ENCODE data around the gene ADAM11.

The ADAM11 gene

DNA sequence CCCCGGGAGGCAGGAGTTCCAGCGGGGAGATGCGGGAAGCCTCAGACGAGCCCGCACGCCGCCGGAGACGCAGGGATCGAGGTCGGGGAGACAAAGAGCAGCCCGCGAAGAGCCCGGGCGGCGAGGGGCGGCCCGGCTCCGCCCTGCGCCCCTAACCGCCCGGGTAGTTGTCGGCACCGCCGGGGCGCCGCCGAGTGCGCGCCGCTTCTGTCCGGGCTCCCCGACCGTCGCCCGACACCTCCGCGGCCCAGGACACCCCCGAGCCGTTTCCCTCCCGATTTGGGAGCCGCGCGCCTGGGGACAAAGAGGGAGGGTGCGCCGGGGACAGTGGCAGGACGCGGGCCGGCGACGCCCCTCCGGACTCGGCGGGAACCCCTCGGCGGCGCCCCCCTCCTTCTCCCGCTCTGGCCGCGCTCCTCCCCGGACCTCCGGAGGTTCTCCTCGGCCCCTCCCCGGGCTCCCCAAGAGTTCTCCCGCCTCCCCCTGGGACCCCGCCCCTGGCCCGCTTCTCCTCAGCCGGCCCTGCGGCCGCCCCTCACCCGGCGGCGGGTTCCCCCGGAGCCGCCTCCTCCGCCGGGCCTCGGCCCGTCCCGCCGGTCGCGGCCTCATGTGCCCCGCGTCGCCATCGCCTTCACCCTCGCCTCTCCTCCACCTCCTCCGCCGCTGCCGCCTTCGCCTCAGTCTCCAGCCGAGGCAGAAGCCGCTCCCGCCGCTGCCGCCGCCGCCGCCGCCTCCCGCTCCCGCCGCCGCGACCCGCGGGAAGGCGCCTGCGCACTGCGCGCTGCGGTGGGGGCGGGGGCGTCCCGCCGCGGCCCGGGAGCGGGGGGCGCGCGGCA lies 71.0 kb downstream of the ADAM11 start, which contains the start of gene GJC1:
GJC1 (minus strand) TSS at position 765 of the 836 bp plus-strand sequence. CDS start 24,470 bp downstream, outside the sequence.
- DNase-seq (ENCODE audit: extremely low read depth in 1 of 2, low read depth in 1 of 2) = no peak

DNA sequence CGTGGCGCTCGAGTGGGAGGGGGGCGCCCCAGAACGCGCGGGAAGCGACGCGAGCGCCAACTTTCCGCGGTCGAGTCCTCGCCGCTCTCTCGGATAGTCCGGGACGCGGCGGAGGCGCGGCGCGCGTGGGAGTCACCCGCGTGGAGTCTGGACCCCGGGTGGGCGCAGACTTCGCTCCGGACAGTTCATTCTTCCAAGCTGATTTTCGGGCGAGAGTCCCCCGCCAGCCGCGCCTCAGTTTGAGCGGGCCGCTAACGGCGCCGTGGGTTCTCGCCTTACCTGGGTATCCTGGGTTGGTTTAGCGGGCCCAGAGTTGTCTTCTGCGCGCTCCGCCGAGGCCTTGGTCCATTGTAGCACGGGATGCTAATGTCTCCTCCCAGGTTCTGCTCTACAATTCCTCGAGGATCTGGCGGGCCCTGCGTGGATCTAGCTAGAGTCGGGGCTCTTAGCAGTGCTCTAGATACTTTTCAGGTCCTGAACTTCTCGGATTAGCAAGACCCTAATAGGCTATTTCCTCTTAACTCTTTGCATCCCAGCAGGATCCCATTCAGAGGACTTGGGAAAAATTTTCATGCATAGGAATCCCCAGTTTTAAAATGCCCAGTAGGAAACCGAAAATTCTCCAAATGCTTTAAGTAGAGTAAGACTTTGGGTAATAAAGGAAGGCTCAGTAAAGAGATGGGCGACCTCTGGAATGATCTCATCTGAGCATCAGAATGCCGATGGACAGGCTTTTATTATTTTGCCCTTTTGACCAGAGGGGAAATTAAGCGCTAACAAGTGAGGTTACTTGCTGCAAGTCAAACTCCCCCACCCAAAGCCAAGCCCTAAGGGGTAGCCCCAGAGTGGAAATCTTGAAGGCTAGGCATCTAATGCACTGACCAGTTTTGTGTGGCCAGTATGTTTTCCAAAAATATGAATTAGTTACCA lies 71.8 kb downstream of the ADAM11 start:
- no peak for DNase-seq (ENCODE audit: extremely low read depth in 1 of 2, low read depth in 1 of 2)

DNA sequence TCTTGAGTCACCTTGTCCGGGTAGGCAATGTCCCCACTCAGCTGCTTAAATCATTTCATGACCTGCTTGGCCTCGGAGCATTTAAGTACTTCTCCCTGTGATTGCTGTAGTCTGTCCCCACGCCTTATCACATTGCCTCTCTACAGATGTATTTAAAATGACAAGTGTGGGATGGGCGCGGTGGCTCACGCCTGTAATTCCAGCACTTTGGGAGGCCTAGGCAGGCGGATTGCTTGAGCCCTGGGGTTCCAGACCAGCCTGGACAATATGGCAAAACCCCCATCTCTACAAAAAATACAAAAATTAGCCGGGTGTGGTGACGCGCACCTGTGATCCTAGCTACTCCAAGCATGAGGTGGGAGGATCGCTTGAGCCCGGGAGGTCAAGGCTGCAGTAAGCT lies 72.6 kb downstream of the ADAM11 start:
- no peak for DNase-seq (ENCODE audit: extremely low read depth in 1 of 2, low read depth in 1 of 2)
